Measurements from ENCODE around the gene NME9. TPM values are rescaled to one million over a fixed set of nuclear protein-coding genes. Genes with fewer than 3 reads are reported as not detected.

The NME9 gene
- total RNA-seq, 6 experiments from 2014 or later = not detected

GRCh38 chr3:138361561-138361971 lies 31.9 kb upstream of the NME9 start:
- no peaks in the 10 kb centered on the region for H3K27me3 Mint-ChIP-seq (ENCODE audit: insufficient read depth)
- no peak for TF ChIP-seq CTCF (IDR thresholded peaks at IDR 0.05)
- H3K4me1 Mint-ChIP-seq (ENCODE audit: low read depth) = peaks cover 6% of the 10 kb centered on the region; the same call in 1 of the 2 replicates
- DNase-seq = no peak
- no peaks in the 10 kb centered on the region for H3K36me3 Mint-ChIP-seq (ENCODE audit: low read depth)
- no peak overlapping the region for H3K4me3 Mint-ChIP-seq
- no peaks in the 10 kb centered on the region for H3K9me3 Mint-ChIP-seq
- H3K27ac Mint-ChIP-seq = no peak overlapping the region

GRCh38 chr3:138360869-138361525 lies 31.3 kb upstream of the NME9 start:
- Mint-ChIP-seq H3K27me3 (ENCODE audit: insufficient read depth) (no peaks in the 10 kb centered on the region), H3K4me3 (no peak overlapping the region), H3K27ac (0 out of 2 replicates have a peak overlapping the region, but pooled peaks have one; percentile 1), H3K9me3 (no peaks in the 10 kb centered on the region), H3K36me3 (ENCODE audit: low read depth) (no peaks in the 10 kb centered on the region), H3K4me1 (ENCODE audit: low read depth) (0 out of 2 replicates have a peak, but pooled peaks cover 6% of the 10 kb centered on the region)
- DNase-seq = no peak
- TF ChIP-seq CTCF (IDR thresholded peaks at IDR 0.05) = no peak

GRCh38 chr3:138359919-138360868 lies 30.5 kb upstream of the NME9 start:
- 0 out of 2 replicates have a peak, but pooled peaks cover 6% of the 10 kb centered on the region for H3K4me1 Mint-ChIP-seq (ENCODE audit: low read depth)
- H3K9me3 Mint-ChIP-seq = no peaks in the 10 kb centered on the region
- H3K4me3 Mint-ChIP-seq = no peak overlapping the region
- no peaks in the 10 kb centered on the region for H3K27me3 Mint-ChIP-seq (ENCODE audit: insufficient read depth)
- no peak for TF ChIP-seq CTCF (IDR thresholded peaks at IDR 0.05)
- no peaks in the 10 kb centered on the region for H3K36me3 Mint-ChIP-seq (ENCODE audit: low read depth)
- no peak for DNase-seq
- no peak overlapping the region for H3K27ac Mint-ChIP-seq

GRCh38 chr3:138359148-138359918 lies 29.7 kb upstream of the NME9 start:
- H3K27ac Mint-ChIP-seq = no peak overlapping the region
- H3K27me3 Mint-ChIP-seq (ENCODE audit: insufficient read depth) = no peaks in the 10 kb centered on the region
- H3K4me3 Mint-ChIP-seq = no peak overlapping the region
- 0 out of 2 replicates have a peak, but pooled peaks cover 6% of the 10 kb centered on the region for H3K4me1 Mint-ChIP-seq (ENCODE audit: low read depth)
- H3K36me3 Mint-ChIP-seq (ENCODE audit: low read depth) = no peaks in the 10 kb centered on the region
- no peak for DNase-seq
- H3K9me3 Mint-ChIP-seq = no peaks in the 10 kb centered on the region
- TF ChIP-seq CTCF (IDR thresholded peaks at IDR 0.05) = no peak

- Mint-ChIP-seq H3K9me3 (no peaks in the 10 kb centered on the region), H3K27me3 (ENCODE audit: insufficient read depth) (no peaks in the 10 kb centered on the region; the same call in 1 of the 2 replicates), H3K36me3 (ENCODE audit: low read depth) (no peaks in the 10 kb centered on the region), H3K4me1 (ENCODE audit: low read depth) (peaks cover 15% of the 10 kb centered on the region), H3K4me3 (no peak overlapping the region), H3K27ac (no peak overlapping the region)
- DNase-seq = no peak
- TF ChIP-seq CTCF (IDR thresholded peaks at IDR 0.05) = no peak
Measured at GRCh38 chr3:138356730-138357405, 27.2 kb upstream of the NME9 start.
